ENCODE results near the gene RNF114.

DNA sequence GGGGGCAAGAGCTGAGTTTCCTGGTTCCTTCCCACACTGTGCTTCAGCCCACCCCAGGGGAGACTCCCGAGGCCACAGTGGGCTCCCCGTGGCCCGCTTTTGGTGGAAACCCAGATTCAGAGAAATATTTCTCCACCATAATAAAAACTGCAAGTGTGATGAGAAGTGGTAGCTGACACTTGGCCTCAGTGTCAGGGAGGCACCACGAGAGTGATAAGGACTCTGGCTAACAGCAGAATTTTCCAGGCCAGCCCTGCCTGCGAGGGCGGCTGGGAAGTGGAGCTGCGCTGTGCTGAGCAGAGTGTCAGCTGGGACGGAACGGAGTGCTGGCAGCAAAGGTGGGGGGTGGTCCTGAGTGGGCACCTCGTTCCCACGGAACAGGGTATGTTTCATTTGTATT is 43.4 kb upstream of the RNF114 start:
- TF ChIP-seq, protein P1, sequence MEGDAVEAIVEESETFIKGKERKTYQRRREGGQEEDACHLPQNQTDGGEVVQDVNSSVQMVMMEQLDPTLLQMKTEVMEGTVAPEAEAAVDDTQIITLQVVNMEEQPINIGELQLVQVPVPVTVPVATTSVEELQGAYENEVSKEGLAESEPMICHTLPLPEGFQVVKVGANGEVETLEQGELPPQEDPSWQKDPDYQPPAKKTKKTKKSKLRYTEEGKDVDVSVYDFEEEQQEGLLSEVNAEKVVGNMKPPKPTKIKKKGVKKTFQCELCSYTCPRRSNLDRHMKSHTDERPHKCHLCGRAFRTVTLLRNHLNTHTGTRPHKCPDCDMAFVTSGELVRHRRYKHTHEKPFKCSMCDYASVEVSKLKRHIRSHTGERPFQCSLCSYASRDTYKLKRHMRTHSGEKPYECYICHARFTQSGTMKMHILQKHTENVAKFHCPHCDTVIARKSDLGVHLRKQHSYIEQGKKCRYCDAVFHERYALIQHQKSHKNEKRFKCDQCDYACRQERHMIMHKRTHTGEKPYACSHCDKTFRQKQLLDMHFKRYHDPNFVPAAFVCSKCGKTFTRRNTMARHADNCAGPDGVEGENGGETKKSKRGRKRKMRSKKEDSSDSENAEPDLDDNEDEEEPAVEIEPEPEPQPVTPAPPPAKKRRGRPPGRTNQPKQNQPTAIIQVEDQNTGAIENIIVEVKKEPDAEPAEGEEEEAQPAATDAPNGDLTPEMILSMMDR (IDR thresholded peaks at IDR 0.05; ENCODE audit: low read depth, low read length, poor library complexity, severe bottlenecking), result no peak
- no peak for TF ChIP-seq EZH2phosphoT487 (IDR thresholded peaks at IDR 0.05; ENCODE audit: borderline replicate concordance, low read length)

Data from DOHH2 (cell line).